Activated naive CD4-positive, alpha-beta T cell treated with anti-CD3 and anti-CD28 coated beads, Interleukin-2, amount 50 U/mL, for 72 hours (primary cell): ENCODE measurements around the gene CLCN3. TPM values are rescaled to one million over a fixed set of nuclear protein-coding genes. Genes with fewer than 3 reads are reported as not detected.
"Not testable (repeated sequence)": the region's sequence is repeated elsewhere in the genome, so short reads cannot be mapped to it uniquely, and the experiment has no call there.

ENCODE experiments used
- ATAC-seq, 2 donors: fragments of 150-1000 bp; cut with Tn5 transposase; 2 replicates each; pipeline ENCODE4 v1.10.0; 2021; ENCODE audit warnings: mild to moderate bottlenecking in 2 of 2, moderate library complexity in 2 of 2
- DNase-seq, 2 donors: peaks; one replicate each; pipeline ENCODE4 v3.0.0; 2021 to 2022; ENCODE audit warnings: low spot score in 2 of 2
- H3K27ac Mint-ChIP-seq, 2 donors: one replicate each; pipeline ENCODE4 v1.8.0; 2022; ENCODE audit warnings: mild to moderate bottlenecking in 2 of 2, mixed read lengths in 2 of 2
- H3K36me3 Mint-ChIP-seq, 2 donors: one replicate each; pipeline ENCODE4 v1.8.0; 2022; ENCODE audit warnings: mixed read lengths in 2 of 2
- H3K9me3 Mint-ChIP-seq, 2 donors: one replicate each; pipeline ENCODE4 v1.8.0; 2022; ENCODE audit warnings: mixed read lengths in 2 of 2
- total RNA-seq, 2 donors: library from RNA; stranded (reverse); gene quantifications; one replicate each; pipeline ENCODE4 v1.2.3, GENCODE V29; 2022

The CLCN3 gene
- total RNA-seq, 2 donors from 2014 or later, result 22.0 to 23.9 TPM

DNA sequence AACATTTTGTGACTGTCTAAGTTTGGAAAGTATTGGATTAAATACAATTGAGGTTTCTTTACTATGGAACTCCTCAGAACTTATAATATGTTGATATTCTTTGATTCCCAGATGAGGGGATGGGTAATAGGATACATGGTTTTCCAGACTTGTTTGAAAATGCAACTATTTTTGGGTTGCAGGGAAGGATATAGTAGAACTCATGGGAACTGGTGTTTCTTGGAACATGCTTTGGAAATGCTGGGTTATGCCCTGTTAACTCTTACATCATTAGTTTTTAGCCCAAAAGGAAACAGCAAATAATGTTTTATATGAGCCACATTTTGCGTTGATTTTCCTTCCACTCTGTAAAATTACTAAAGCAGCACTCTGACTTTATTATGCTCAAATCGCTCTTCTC lies 95.4 kb downstream of the CLCN3 start:
- H3K36me3 Mint-ChIP-seq, result no peaks in the 10 kb centered on the region
- DNase-seq (no peak), ATAC-seq (no peak)
- H3K27ac Mint-ChIP-seq, result no peak overlapping the region
- no peaks in the 10 kb centered on the region for H3K9me3 Mint-ChIP-seq

DNA sequence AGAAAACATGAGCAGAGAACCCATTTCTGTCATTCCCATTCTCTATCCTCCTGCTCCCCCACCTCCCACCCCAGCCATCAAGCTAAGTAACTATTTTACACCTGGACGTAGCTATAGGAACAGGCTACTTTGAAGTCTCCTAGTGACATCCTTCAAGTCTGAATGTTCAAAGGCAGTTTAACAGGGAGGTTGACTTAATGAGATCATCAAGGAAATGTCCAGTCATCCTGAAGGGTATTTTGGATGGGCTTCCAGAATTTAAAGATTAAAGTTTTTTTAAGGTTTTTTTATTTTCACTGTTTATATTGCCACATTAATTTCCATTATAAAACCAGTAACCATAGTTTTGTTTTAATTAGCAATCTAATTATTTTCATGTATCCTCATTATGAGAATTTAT lies 96.3 kb downstream of the CLCN3 start:
- no peaks in the 10 kb centered on the region for H3K36me3 Mint-ChIP-seq
- DNase-seq (no peak), ATAC-seq (no peak)
- H3K27ac Mint-ChIP-seq, result no peak overlapping the region
- no peaks in the 10 kb centered on the region for H3K9me3 Mint-ChIP-seq

DNA sequence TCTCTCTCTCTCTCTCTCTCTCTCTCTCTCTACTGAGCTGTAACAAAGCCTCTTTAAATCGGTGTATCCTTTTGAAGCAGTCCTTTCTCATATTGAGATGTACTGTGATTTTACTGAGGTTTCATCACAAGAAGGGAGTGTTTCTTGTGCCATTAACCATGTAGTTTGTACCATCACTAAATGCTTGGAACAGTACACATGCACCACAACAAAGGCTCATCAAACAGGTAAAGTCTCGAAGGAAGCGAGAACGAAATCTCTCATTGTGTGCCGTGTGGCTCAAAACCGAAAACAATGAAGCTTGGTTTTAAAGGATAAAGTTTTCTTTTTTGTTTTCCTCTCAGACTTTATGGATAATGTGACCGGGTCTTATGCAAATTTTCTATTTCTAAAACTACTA lies 100.2 kb downstream of the CLCN3 start:
- H3K27ac Mint-ChIP-seq, result no peak overlapping the region
- ATAC-seq (peak in 1 of 2 donors; percentile 83), DNase-seq (no peak)
- H3K9me3 Mint-ChIP-seq, result no peaks in the 10 kb centered on the region
- no peaks in the 10 kb centered on the region for H3K36me3 Mint-ChIP-seq

DNA sequence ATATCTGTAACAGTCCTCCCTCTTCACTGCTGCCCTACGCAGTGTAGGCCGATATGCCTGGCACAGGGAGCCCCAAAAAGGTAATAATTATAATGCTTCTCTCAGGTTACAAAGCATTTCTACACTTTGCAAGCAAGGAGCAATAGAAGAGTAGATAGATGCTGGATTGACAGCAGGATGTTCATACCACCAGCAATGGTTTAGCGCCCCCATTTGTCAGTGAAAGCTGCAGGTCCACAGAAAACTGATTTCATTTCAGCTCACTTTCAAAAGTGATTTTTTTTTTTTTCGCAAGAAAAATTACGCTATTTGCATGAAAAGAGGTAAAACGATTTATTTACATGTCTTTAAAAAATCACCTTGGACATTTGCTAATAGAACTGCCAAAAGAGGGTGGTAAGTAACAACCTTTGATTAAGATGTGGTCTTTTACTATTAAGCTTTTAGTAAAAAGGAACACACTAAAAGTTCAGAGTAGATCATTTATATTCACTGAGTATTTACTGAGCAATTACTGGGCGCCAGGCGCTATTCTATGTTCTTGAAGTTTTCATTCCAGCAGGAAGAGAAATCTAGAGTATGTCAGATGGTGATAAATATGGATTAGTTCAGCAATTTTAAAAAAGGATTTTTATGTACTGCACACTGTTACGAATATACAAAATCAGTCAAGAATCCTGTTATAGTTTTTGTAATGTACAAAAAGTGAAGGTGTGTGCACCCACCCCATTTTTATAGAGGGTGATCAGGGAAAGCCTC lies 103.0 kb downstream of the CLCN3 start:
- H3K9me3 Mint-ChIP-seq, result no peaks in the 10 kb centered on the region
- H3K36me3 Mint-ChIP-seq, result no peaks in the 10 kb centered on the region
- no peak for ATAC-seq
- DNase-seq, result no peak
- H3K27ac Mint-ChIP-seq, result no peak overlapping the region

DNA sequence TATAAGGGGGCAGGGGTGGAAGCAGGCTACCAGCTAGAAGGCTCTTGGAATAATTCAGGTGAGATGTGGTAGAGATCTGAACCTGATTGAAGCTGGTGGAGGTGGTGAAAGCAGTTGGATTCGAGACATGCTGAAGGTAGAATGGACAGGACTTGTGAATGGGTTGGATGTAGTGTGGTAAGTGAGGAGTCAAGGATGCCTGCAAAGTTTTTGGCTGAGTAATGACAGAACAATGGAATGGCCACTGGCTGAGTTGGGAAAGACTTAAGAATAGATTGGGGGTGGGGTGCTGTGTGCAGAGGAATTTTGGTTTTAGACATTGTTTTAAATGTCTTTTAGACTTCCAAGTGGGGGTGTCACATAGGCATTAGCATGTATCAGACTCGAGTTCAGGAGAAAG lies 103.9 kb downstream of the CLCN3 start:
- ATAC-seq (no peak), DNase-seq (no peak)
- H3K36me3 Mint-ChIP-seq, result no peaks in the 10 kb centered on the region
- no peak overlapping the region for H3K27ac Mint-ChIP-seq
- no peaks in the 10 kb centered on the region for H3K9me3 Mint-ChIP-seq

DNA sequence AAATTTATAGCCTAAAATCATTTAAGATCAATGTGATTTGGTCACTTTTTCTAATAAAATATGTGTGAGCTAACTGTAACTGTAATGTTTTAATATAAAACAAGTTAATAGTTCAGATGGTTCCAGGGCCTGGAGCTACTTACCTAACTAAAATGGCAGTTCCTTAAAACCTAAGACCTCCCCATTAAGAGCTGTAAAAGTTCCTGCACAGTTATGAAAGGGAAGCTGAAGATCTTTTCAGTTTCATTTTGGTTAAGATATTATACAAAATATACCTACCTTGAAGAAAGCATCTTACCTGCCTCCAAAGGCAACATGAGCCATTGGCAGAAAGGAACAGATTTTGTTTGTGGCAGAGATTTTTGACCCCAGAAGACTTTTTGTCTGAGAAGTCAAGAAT lies 107.2 kb downstream of the CLCN3 start:
- DNase-seq, result no peak
- Mint-ChIP-seq H3K9me3 (no peaks in the 10 kb centered on the region), H3K36me3 (peaks cover 0 to 9% of the 10 kb centered on the region in 2 donors), H3K27ac (no peak overlapping the region)
- no peak for ATAC-seq

DNA sequence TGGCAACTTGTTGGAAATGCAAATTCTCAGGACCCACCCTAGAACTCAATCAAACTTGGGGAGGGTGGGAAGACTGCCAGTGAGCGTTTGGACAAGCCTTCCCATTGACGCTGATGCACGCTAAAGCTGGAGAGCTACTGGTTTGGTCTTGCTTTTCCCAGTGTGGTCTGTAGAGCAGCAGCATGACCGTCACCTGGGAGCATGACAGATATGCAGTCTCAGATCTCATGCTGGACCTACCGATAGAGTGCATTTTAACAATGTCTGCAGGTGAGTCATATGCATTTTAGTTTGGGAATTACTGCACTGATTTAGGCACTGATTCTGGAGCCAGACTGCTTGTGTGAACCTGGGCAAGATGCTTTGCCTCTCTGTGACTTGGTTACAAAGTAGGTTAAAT lies 110.2 kb downstream of the CLCN3 start:
- H3K27ac Mint-ChIP-seq, result no peak overlapping the region
- peaks cover 0 to 12% of the 10 kb centered on the region in 2 donors for H3K36me3 Mint-ChIP-seq
- DNase-seq (no peak), ATAC-seq (no peak)
- no peaks in the 10 kb centered on the region for H3K9me3 Mint-ChIP-seq

DNA sequence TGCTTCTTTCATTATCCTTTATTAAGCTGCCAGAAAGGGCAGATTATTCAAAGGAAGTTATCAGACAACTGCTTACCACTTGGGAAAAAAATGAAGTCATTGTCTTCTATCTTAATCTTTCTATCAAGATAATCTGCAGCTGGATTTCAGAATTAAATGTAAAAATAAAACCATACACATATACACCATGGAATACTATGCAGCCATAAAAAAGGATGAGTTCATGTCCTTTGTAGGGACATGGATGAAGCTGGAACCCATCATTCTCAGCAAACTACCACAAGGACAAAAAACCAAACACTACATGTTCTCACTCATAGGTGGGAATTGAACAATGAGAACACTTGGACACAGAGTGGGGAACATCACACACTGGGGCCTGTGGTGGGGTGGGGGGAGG lies 118.2 kb downstream of the CLCN3 start:
- not testable (repeated sequence) for ATAC-seq, H3K9me3 Mint-ChIP-seq, H3K27ac Mint-ChIP-seq, DNase-seq
- peaks cover 12 to 16% of the 10 kb centered on the region in 2 donors for H3K36me3 Mint-ChIP-seq

DNA sequence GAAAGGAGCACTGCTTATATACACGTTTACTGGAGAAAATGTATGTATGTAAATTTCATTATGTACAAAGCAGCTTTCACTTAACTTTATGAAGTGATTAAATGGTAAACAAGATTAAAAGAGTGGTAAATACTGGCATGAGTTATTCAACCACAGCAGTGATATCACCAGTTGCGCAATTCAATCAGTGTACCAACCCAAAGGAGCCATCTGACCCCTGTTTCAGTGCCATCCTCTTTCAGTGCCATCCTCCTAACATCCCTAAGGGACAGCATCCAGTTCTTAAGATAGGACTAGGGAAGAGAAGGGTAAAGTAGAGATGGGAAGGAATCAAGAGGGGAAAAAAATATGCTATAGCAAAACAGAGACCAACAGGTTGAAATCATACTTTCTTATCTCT lies 121.2 kb downstream of the CLCN3 start:
- Mint-ChIP-seq H3K27ac (no peak overlapping the region), H3K9me3 (no peaks in the 10 kb centered on the region), H3K36me3 (peaks cover 11 to 12% of the 10 kb centered on the region in 2 donors)
- ATAC-seq, result no peak
- DNase-seq, result no peak

DNA sequence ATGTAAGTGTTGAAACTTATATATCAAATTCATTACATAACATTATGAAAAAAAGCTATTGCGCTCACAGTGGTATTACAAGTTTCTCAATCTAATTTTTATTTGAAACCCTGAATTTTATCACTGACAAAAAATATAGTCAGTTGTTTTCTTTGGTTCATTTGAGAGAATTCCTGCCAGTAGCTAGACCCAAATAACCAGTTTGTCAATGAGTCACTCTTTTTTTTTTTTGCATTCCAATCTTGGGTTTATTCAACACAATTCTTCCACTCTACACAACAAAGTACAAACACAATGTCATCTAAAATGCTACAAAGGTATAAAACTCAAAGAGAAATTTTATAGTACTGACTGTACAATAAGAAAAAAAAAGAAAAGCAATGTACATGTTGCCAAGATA lies 124.2 kb downstream of the CLCN3 start:
- H3K36me3 Mint-ChIP-seq, result peaks cover 0 to 5% of the 10 kb centered on the region in 2 donors
- no peak overlapping the region for H3K27ac Mint-ChIP-seq
- no peaks in the 10 kb centered on the region for H3K9me3 Mint-ChIP-seq
- no peak for DNase-seq
- ATAC-seq, result no peak

DNA sequence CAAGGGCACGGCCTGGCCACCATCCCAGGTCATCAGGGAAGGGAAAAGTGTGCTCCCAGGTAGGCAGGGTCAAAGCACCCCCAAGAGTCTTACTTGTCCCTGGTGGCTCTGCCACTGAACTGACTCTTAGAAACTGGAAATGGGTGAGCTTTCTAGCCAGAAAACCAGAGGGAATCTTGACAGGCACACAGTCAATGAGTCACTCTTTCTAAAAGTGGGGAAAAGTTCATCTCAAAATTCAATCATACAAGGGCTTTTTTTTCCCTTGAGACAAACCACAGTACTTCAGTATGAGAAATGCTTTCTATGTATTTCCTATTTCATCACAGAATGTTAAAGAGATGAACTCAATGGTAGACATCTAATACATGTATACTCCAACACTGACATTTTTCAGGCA lies 124.9 kb downstream of the CLCN3 start:
- DNase-seq, result no peak
- Mint-ChIP-seq H3K36me3 (peaks cover 0 to 5% of the 10 kb centered on the region in 2 donors), H3K27ac (no peak overlapping the region), H3K9me3 (no peaks in the 10 kb centered on the region)
- ATAC-seq, result peak; percentile 26 to 62

DNA sequence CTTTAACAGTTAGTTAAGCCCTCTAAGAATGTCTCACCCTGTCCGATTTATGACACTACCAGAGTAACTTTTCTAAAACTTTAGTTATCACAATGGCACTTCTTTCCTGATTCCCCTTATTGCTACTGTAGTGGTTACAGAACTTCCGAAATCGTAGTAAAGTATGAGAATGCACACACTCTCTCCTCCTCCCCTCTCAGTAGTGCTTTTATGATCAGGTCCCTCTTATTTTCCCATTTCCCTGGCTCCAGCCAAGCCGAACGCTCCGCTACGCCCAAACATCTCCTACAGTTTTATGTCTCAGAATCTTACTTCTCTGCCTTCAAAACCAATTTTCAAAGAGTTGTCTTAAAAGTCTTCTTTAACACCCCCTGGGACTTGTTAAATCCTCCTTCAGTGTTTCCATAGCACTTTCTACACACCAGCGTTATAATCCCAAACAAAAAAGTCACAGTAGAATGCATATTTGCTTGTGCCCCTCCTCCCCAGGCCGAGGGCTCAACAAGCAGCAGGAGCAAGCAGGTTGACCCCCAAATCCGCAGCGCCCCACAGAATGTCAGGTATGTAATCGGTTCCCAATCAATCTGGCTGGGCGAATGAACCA lies 136.7 kb downstream of the CLCN3 start:
- Mint-ChIP-seq H3K36me3 (peaks cover 7 to 20% of the 10 kb centered on the region in 2 donors), H3K9me3 (no peaks in the 10 kb centered on the region), H3K27ac (peak overlapping the region; percentile 89 to 96)
- DNase-seq (no peak), ATAC-seq (peak; percentile 30 to 40)

DNA sequence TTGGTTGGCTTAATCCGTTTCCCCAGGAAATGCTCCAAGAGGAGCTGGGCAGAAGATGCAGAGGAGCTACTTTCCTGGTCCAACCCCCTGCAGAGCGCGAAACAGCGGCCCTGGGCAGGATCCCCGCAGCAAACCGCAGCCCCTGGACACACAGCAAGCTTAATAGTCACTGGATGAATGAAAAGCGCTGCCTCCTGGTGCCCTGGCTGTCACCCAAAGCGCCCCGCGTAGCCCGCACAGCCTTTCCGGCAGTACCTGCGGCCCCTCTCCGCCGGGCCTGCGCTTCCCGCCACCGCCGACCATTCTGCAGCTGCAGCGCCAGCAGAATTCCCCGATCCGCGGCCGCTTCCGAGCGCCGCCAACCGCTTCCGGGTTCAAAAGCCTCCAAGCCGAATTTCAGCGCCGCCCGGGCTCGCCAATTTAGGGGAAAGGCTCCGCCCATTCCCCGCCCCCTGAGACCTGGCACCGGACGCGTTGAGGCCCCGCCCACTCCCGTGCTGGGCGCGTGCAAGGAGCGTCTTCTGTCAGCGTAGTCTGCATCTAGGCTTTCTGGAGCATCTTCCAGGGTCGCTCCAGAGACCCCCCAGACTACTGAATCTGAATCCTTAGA lies 137.3 kb downstream of the CLCN3 start, which contains the start of gene HPF1:
HPF1 (minus strand) TSS at position 370 of the 610 bp plus-strand sequence; CDS start at position 303, 67 bp downstream.
- Mint-ChIP-seq H3K9me3 (no peaks in the 10 kb centered on the region), H3K36me3 (peaks cover 7 to 14% of the 10 kb centered on the region in 2 donors), H3K27ac (peak within 1 kb of the TSS; percentile 89 to 96)
- DNase-seq (peak; percentile 94 to 95), ATAC-seq (peak; percentile 89 to 92)

DNA sequence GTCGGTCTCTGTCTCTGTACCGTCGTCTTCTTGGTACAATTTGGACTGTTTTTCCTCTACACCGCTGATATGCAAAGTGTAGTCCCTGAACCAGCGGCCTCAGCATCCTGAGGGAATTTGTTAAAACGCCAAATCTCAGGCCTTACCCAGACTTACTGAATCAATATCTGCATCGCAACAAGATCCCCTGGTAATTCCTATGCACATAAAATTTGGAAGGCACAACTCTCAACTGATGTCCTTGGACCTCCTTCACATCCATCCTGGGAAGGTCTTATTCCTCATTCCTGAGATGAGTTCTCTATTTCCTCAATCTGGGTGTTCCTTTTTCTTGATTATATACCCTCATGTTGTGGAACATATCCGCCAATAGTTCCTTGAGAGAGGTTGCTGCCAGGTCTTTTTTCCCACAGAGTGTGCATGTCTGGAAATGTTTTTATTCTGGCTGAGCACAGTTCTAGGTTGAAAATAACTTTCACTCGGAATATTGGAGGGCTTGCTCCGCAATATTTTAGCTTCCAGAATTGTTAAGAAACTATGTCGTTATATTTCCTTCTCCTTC lies 138.1 kb downstream of the CLCN3 start:
- no peak for ATAC-seq
- peak overlapping the region in 1 of 2 donors; percentile 89 for H3K27ac Mint-ChIP-seq

DNA sequence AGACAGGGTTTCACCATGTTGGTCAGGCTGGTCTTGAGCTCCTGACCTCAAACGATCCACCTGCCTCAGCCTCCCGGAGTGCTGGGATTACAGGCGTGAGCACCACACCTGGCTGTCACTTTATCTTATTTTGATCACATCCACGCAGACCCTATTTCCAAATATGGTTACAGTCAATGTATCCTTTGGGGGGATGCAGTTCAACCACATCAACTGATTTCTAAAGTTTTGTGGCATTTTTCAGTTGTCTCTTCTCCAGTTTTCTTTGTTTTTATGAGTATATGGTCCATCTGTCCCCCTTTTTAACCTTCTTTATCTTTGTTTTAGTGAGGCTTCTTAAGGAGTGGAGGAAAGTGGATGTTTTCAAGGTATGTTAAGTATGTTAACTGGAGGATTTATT lies 141.5 kb downstream of the CLCN3 start:
- no peak overlapping the region for H3K27ac Mint-ChIP-seq
- no peak for ATAC-seq
- H3K9me3 Mint-ChIP-seq, result no peaks in the 10 kb centered on the region
- peaks cover 7% of the 10 kb centered on the region in 2 donors for H3K36me3 Mint-ChIP-seq
- DNase-seq, result no peak

More for the DNA sequence above, 138.1 kb downstream of the CLCN3 start:
- no peak for DNase-seq
- peaks cover 7 to 13% of the 10 kb centered on the region in 2 donors for H3K36me3 Mint-ChIP-seq
- no peaks in the 10 kb centered on the region for H3K9me3 Mint-ChIP-seq

DNA sequence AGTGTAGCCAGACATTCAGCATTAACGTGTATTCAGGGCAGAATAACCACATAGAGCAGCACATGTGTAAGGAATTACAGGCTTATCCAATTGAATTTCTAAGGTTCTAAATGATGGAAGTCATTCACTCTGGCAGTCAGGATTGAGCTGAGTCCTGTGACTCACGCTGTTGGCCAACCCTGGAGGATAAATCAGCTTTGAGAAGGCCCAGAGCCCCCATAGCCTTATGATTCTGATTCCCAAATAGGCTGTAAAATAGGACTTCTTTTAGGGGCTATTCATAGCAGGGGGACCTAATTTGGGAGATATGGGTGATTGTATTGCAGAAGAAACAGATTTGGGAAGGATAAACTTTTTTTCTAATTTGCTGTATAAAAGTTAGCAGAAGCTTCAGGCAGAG lies 145.5 kb downstream of the CLCN3 start:
- ATAC-seq, result no peak
- no peak for DNase-seq
- no peak overlapping the region for H3K27ac Mint-ChIP-seq
- H3K9me3 Mint-ChIP-seq, result no peaks in the 10 kb centered on the region
- H3K36me3 Mint-ChIP-seq, result no peaks in the 10 kb centered on the region

DNA sequence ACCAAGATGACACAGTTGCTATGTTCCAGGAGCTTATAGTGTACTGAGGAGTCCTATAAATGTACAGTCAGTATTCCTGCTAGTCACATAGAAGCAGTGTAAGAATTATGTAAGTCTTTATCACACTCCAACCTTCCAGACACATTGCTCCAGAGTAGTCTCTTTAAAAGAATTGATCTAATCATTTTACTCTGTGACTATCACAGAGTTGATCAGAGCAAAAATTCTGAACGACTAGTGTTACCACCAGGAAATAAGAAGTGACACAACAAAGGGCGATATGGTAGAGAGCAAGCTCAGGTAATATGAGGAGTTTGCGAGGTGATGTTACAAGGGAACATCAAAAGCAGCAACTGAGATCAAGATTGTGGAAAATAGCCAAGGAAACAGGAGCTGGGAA lies 146.4 kb downstream of the CLCN3 start:
- no peak for DNase-seq
- no peak for ATAC-seq
- H3K36me3 Mint-ChIP-seq, result no peaks in the 10 kb centered on the region
- H3K27ac Mint-ChIP-seq, result no peak overlapping the region
- H3K9me3 Mint-ChIP-seq, result no peaks in the 10 kb centered on the region
